HuH-7 (cell line): ENCODE results near the gene NUAK2.

Source experiments
- DNase-seq: peaks from one replicate; pipeline ENCODE4 v3.0.0; 2011; ENCODE audit warnings: low spot score

The NUAK2 gene

DNA sequence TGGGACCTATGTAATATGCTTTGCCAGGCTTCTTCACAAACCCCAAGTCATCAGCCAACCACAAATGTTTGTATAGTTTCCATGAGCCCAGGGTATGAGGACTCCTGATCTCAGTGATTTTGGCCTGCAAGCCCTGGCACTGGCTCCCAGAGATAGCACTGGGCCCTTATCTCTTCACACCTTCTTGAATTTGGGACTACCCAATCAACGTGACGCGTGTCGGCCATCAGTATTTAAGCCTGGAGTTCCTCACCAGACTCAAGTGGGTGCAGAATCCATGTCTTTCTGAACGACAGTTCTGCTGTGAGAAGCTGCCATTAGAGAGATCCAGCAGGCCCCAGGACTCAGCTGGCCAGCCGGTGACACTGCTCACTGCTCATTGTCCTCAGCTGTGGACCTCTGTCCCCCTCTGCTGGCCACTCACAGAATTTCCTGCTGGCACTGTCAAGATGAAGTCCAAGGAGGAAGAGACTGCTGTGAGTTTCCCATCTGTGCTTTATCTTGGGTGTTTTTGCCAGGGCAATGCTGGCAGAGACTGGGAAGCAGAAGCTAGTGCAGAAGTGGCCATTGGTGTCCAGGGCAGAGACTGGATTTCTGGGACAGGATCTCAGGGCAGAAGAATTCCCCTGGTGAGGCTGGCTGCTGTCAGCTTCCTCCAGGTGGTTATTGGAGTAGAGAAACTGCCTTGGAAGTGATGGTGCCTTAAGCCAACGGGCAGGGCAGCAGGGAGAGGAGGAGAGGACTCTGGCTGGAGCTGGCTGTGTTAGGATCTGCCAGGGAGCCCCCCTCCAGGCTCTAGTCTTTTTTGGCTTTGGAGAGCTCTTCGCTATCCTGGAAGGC is 65.4 kb downstream of the NUAK2 start:
- peak; percentile 90 for DNase-seq
